ENCODE measurements around the gene GRIK4. TPM values are rescaled to one million over a fixed set of nuclear protein-coding genes. Genes with fewer than 3 reads are reported as not detected.
A peak's percentile ranks its signal among the peaks of the same experiment; 100 is the strongest.

Gene GRIK4
- total and polyA plus RNA-seq, 8 donors: 0.02 TPM; not detected in 7

GRCh38 chr11:120911943-120912342, 400.4 kb downstream of the GRIK4 start:
- H3K9me3 ChIP-seq: no peaks in the 10 kb centered on the region
- TF ChIP-seq CTCF (IDR thresholded peaks at IDR 0.05): no peak
- 54 to 60% methylated on average over 3 of the region's 3 CpGs for WGBS, 2 donors
- H3K27me3 ChIP-seq: no peaks in the 10 kb centered on the region
- H3K27ac ChIP-seq: no peak overlapping the region
- no peak for ATAC-seq
- FAIRE-seq: no peak
- no peak for DNase-seq
- no peak overlapping the region for H3K4me3 ChIP-seq
- H3K36me3 ChIP-seq: no peaks in the 10 kb centered on the region
- H3K4me1 ChIP-seq: no peaks in the 10 kb centered on the region
- intact Hi-C loops (cut with DNase I): no loop called here

GRCh38 chr11:120912504-120912903, 401.0 kb downstream of the GRIK4 start:
- DNase-seq (no peak), ATAC-seq (peak in 1 of 4 donors; percentile 55), FAIRE-seq (no peak)
- no peaks in the 10 kb centered on the region for H3K9me3 ChIP-seq
- 28 to 29% methylated on average over 5 of the region's 5 CpGs for WGBS, 2 donors
- H3K36me3 ChIP-seq: no peaks in the 10 kb centered on the region
- H3K4me1 ChIP-seq: no peaks in the 10 kb centered on the region
- H3K27ac ChIP-seq: no peak overlapping the region
- intact Hi-C loops (cut with DNase I): no loop called here
- H3K4me3 ChIP-seq: no peak overlapping the region
- H3K27me3 ChIP-seq: no peaks in the 10 kb centered on the region
- no peak for TF ChIP-seq CTCF (IDR thresholded peaks at IDR 0.05)

- H3K4me3 ChIP-seq: no peak overlapping the region
- no peaks in the 10 kb centered on the region for H3K27me3 ChIP-seq
- intact Hi-C loops (cut with DNase I): no loop called here
- H3K9me3 ChIP-seq: no peaks in the 10 kb centered on the region
- H3K4me1 ChIP-seq: no peaks in the 10 kb centered on the region
- H3K36me3 ChIP-seq: no peaks in the 10 kb centered on the region
- WGBS, 2 donors: 69% methylated on average over 2 of the region's 2 CpGs
- TF ChIP-seq CTCF (IDR thresholded peaks at IDR 0.05): no peak
- FAIRE-seq (no peak), ATAC-seq (no peak), DNase-seq (no peak)
- H3K27ac ChIP-seq: no peak overlapping the region
Observed at GRCh38 chr11:120912915-120913314, 401.4 kb downstream of the GRIK4 start.

GRCh38 chr11:120914021-120914420, 402.5 kb downstream of the GRIK4 start:
- no peaks in the 10 kb centered on the region for H3K4me1 ChIP-seq
- intact Hi-C loops (cut with DNase I): no loop called here
- no peak for FAIRE-seq
- no peak for TF ChIP-seq CTCF (IDR thresholded peaks at IDR 0.05)
- DNase-seq: no peak
- H3K36me3 ChIP-seq: no peaks in the 10 kb centered on the region
- no peaks in the 10 kb centered on the region for H3K27me3 ChIP-seq
- no peaks in the 10 kb centered on the region for H3K9me3 ChIP-seq
- H3K4me3 ChIP-seq: no peak overlapping the region
- H3K27ac ChIP-seq: no peak overlapping the region
- ATAC-seq: no peak
- 72 to 82% methylated on average over 5 of the region's 5 CpGs for WGBS, 2 donors

GRCh38 chr11:120914601-120915000, 403.1 kb downstream of the GRIK4 start:
- intact Hi-C loops (cut with DNase I): no loop called here
- H3K27me3 ChIP-seq: no peaks in the 10 kb centered on the region
- TF ChIP-seq CTCF (IDR thresholded peaks at IDR 0.05): no peak
- no peaks in the 10 kb centered on the region for H3K4me1 ChIP-seq
- H3K4me3 ChIP-seq: no peak overlapping the region
- WGBS, 2 donors: 25 to 31% methylated on average over 4 of the region's 4 CpGs
- no peak overlapping the region for H3K27ac ChIP-seq
- H3K36me3 ChIP-seq: no peaks in the 10 kb centered on the region
- no peak for FAIRE-seq
- no peak for ATAC-seq
- no peaks in the 10 kb centered on the region for H3K9me3 ChIP-seq
- DNase-seq: no peak

Measured in pancreas (tissue), 10 donors.